Measurements from ENCODE around the gene DCLRE1C. TPM values are rescaled to one million over a fixed set of nuclear protein-coding genes. Genes with fewer than 3 reads are reported as not detected.

DCLRE1C gene
- total and polyA plus RNA-seq, 2 of the 8 experiments (the other 6 are each of a cell fraction or from before 2014, with no cell fraction given) = 0.77 to 7.4 TPM

- no peak for DNase-seq (ENCODE audit: low read depth in 1 of 2, low spot score in 2 of 2)
- Histone ChIP-seq H4K5ac (ENCODE audit: insufficient read length, low read depth, low read length) (no peak overlapping the region), H3K4me2 (ENCODE audit: insufficient read depth in 1 of 2, low read depth in 2 of 2, low read length in 2 of 2) (no peak overlapping the region), H3K23ac (ENCODE audit: insufficient read length) (no peak overlapping the region), H3K4ac (replicated peaks; ENCODE audit: insufficient read length, low read depth, low read length) (no peak overlapping the region), H3K23me2 (ENCODE audit: low read depth, low read length) (no peaks in the 10 kb centered on the region), H2BK15ac (ENCODE audit: low read length) (no peak overlapping the region), H2BK120ac (replicated peaks; ENCODE audit: low read depth, low read length) (no peak overlapping the region), H3K79me1 (ENCODE audit: low read depth, low read length) (peaks cover 16% of the 10 kb centered on the region), H3K18ac (ENCODE audit: extremely low read depth, low read length) (no peak overlapping the region), H3K4me3 (ENCODE audit: extremely low read depth in 1 of 4, insufficient read depth in 2 of 4, low read depth in 3 of 4, low read length in 4 of 4) (no peak overlapping the region), H4K8ac (ENCODE audit: extremely low read depth, insufficient read depth, low read length) (no peak overlapping the region), H3K56ac (replicated peaks; ENCODE audit: insufficient read length, low read depth, low read length) (no peak overlapping the region), H2AFZ (ENCODE audit: low read length) (no peak overlapping the region), H3K79me2 (ENCODE audit: control insufficient read depth in 1 of 2, insufficient read depth in 2 of 2, low read length in 2 of 2) (peaks cover 29 to 93% of the 10 kb centered on the region in 2 experiments), H2AK5ac (ENCODE audit: low read depth, low read length) (no peak overlapping the region), H3K14ac (ENCODE audit: insufficient read length) (no peak overlapping the region), H3K27me3 (replicated peaks in 1 of 4; ENCODE audit: control insufficient read depth in 3 of 4, extremely low read depth in 1 of 4, insufficient read depth in 3 of 4, low read length in 3 of 4) (no peaks in the 10 kb centered on the region), H2BK20ac (ENCODE audit: low read length) (no peak overlapping the region), H2BK12ac (ENCODE audit: low read depth, low read length) (no peak overlapping the region), H4K20me1 (replicated peaks in 1 of 2; ENCODE audit: control insufficient read depth in 1 of 2, insufficient read depth in 2 of 2, low read length in 2 of 2) (peaks cover 10 to 29% of the 10 kb centered on the region in 2 experiments), H2BK5ac (ENCODE audit: low read depth, low read length) (no peak overlapping the region), H3K27ac (ENCODE audit: low read depth, low read length) (no peak overlapping the region), H3K36me3 (ENCODE audit: control insufficient read depth in 2 of 4, insufficient read depth in 4 of 4, low read length in 3 of 4) (peaks cover 6 to 17% (median 12%) of the 10 kb centered on the region in 4 experiments; a peak in 7 of 8 replicates), H4K91ac (replicated peaks; ENCODE audit: insufficient read length, low read length) (no peak overlapping the region), H3K9me3 (ENCODE audit: insufficient read depth in 2 of 2, low read depth in 1 of 2, low read length in 1 of 2) (no peaks in the 10 kb centered on the region), H3K9ac (replicated peaks in 1 of 4; ENCODE audit: extremely low read depth in 1 of 4, low read depth in 3 of 4, low read length in 3 of 4) (no peak overlapping the region), H3K4me1 (replicated peaks in 1 of 4; ENCODE audit: control insufficient read depth in 3 of 4, insufficient read depth in 4 of 4, low read length in 3 of 4) (no peaks in the 10 kb centered on the region)
- ChIA-PET CTCF (ENCODE audit: partially characterized antibody) (interaction anchor here (0.7 to 2.0 kb wide), 8 partner anchors 10 to 64 kb away, joined by 3 to 19 read pairs (median 6); partner anchors contain the start of gene SUV39H2), POLR2A (ENCODE audit: partially characterized antibody) (interaction anchor here (1.9 kb wide), 1 partner anchor 10 kb away, joined by 9 read pairs; the partner anchor contains the start of gene SUV39H2)
- TF ChIP-seq CTCF (IDR thresholded peaks at IDR 0.05; ENCODE audit: control extremely low read depth in 1 of 3, insufficient read depth in 1 of 3, low read depth in 1 of 3, low read length in 3 of 3) (peak in 2 of 3 experiments; percentile 11 to 51; a peak in 2 of 4 replicates), ZNF274 (IDR thresholded peaks at IDR 0.05; ENCODE audit: borderline replicate concordance, extremely low read depth, low read length) (no peak)
- no peak for FAIRE-seq
- 88% methylated on average over 2 of the region's 2 CpGs; no CpG with 5 or more reads in 1 of the 2 experiments for WGBS, 2 experiments (ENCODE audit: extremely low coverage in 1 of 2, insufficient coverage in 1 of 2, insufficient read length in 1 of 2, insufficient replicate concordance in 2 of 2, low coverage in 1 of 2, low lambda C conversion rate in 2 of 2, missing lambda C conversion rate in 1 of 2)
Observed at GRCh38 chr10:14889318-14889717, 64.6 kb downstream of the DCLRE1C start.

Data from H1 (cell line).